Upper lobe of right lung (tissue), 1 donor: ENCODE results near the gene TRAK2. TPM values are rescaled to one million over a fixed set of nuclear protein-coding genes. Genes with fewer than 3 reads are reported as not detected.
"Not testable (repeated sequence)": the region's sequence is repeated elsewhere in the genome, so short reads cannot be mapped to it uniquely, and the experiment has no call there.

Source experiments
- ATAC-seq: fragments of 200-7000 bp; cut with Tn5 transposase; one replicate; pipeline ENCODE4 v1.9.1; 2020; ENCODE audit warnings: mild to moderate bottlenecking, moderate library complexity
- DNase-seq: peaks from one replicate; pipeline ENCODE4 v3.0.0-alpha.2; 2020
- H3K27ac ChIP-seq: fragments of 200-600 bp; one replicate; pipeline ENCODE4 v1.8.0; 2022
- H3K27me3 ChIP-seq: fragments of 200-600 bp; one replicate; pipeline ENCODE4 v1.8.0; 2022; ENCODE audit warnings: mild to moderate bottlenecking
- H3K36me3 ChIP-seq: fragments of 200-600 bp; one replicate; pipeline ENCODE4 v1.8.0; 2022
- H3K4me1 ChIP-seq: fragments of 200-600 bp; one replicate; pipeline ENCODE4 v1.8.0; 2022
- H3K4me3 ChIP-seq: fragments of 200-600 bp; one replicate; pipeline ENCODE4 v1.8.0; 2022; ENCODE audit warnings: mild to moderate bottlenecking
- H3K9me3 ChIP-seq: fragments of 200-600 bp; one replicate; pipeline ENCODE4 v1.8.0; 2022
- intact Hi-C: fragments of 100-400 bp; cut with DNase I; formaldehyde crosslinking; loops from one replicate; pipeline ENCODE4 v1.11.0; 2022
- total RNA-seq: library from RNA; stranded (reverse); fragmentation: NEBNext Ultra II Directional; extraction: Animal tissue kit (Norgen Biotek cat#: 25700); gene quantifications from one replicate; pipeline ENCODE4 v1.2.1, GENCODE V29; 2021
- TF ChIP-seq, protein P1 (sequence below): fragments of 200-600 bp; IDR thresholded peaks from one replicate; pipeline ENCODE4 v1.8.0; 2022; ENCODE audit warnings: antibody characterized with exemption
- donor health status: DM: no; HTN: yes; CAD: no; lungs with severe emphysema.

The TRAK2 gene
- total RNA-seq, 1 donor from 2014 or later: 78.0 TPM

DNA sequence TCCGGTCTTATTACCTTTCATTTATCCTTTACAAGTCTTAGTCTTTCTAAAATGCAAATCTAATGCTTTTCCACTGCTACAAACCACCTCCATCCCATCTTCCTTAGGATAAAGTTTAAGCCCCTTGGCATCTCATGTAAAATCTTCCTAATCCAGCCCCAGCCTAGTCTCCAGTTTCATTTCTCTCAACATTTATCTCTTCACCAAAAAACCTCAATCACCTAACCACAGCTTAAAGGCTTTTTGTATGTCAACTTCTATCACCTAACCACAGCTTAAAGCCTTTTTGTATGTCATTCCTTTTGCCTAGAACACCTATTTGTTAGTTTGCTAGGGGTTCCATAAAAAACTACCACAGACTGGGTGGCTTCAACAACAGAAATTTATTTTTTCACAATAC, 4.2 kb downstream of the TRAK2 start:
- intact Hi-C loops: no loop called here
- peaks cover 37% of the 10 kb centered on the region for H3K4me1 ChIP-seq
- no peak for ATAC-seq

DNA sequence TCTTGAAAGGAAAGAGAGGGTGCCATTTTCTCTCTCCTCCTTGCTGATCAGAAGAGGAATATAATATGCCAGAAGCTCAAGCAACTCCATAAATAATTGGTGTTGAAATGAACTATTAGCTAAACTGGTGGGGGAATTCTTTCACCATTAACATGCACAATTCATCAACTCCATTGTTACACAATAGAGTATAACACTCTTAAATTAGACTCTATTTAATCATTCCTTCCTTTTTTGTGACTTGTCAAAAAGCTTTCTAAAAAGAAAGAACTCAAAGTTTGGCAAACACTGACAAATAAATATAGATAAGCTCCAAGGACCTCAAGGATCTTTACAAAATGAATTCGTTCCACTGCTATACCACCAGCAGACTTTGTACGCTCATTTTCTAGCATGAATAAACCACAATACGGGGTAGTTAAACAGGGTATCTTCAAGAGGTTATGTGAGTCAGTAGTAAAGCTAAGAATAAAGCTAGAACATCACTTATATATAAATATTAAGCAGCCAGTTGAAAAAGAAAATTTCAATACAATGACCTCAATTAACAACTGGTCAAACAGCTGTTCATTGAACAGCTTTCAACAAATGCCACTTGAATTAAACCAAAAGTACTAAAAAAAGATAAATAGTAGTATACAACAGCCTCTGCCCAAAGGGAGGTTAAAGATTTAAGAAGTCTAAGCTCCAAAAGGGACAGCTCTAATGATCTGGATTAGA, 6.4 kb downstream of the TRAK2 start:
- Histone ChIP-seq H3K27me3 (no peaks in the 10 kb centered on the region), H3K4me1 (peaks cover 41% of the 10 kb centered on the region), H3K36me3 (no peaks in the 10 kb centered on the region), H3K27ac (no peak overlapping the region), H3K4me3 (no peak overlapping the region), H3K9me3 (no peaks in the 10 kb centered on the region)
- intact Hi-C loops: no loop called here
- no peak for DNase-seq
- no peak for ATAC-seq
- TF ChIP-seq, protein P1, sequence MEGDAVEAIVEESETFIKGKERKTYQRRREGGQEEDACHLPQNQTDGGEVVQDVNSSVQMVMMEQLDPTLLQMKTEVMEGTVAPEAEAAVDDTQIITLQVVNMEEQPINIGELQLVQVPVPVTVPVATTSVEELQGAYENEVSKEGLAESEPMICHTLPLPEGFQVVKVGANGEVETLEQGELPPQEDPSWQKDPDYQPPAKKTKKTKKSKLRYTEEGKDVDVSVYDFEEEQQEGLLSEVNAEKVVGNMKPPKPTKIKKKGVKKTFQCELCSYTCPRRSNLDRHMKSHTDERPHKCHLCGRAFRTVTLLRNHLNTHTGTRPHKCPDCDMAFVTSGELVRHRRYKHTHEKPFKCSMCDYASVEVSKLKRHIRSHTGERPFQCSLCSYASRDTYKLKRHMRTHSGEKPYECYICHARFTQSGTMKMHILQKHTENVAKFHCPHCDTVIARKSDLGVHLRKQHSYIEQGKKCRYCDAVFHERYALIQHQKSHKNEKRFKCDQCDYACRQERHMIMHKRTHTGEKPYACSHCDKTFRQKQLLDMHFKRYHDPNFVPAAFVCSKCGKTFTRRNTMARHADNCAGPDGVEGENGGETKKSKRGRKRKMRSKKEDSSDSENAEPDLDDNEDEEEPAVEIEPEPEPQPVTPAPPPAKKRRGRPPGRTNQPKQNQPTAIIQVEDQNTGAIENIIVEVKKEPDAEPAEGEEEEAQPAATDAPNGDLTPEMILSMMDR: no peak

More for the DNA sequence above, 4.2 kb downstream of the TRAK2 start:
- H3K9me3 ChIP-seq: no peaks in the 10 kb centered on the region
- TF ChIP-seq, protein P1: no peak
- H3K4me3 ChIP-seq: no peak overlapping the region
- no peak for DNase-seq
- no peaks in the 10 kb centered on the region for H3K27me3 ChIP-seq
- H3K36me3 ChIP-seq: no peaks in the 10 kb centered on the region
- no peak overlapping the region for H3K27ac ChIP-seq

DNA sequence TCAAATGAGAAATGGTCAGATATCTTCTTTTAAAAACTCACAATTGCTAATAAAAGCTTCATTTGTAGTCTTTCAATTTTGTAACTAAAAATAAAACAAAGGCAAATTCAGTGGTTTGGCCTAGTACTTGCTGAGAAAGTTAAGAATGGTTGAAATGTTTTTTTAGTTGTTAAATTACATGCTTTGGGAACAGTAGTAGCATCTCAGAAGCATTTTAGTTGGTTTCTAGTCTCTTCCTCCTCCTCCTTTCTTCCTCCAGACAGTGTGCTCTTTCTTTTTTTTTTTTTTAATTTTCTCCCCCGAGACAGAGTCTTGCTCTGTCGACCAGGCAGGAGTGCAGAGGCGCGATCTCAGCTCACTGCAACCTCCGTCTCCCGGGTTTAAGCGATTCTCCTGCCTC, 9.8 kb downstream of the TRAK2 start:
- intact Hi-C loops: no loop called here
- no peak overlapping the region for H3K4me3 ChIP-seq
- TF ChIP-seq, protein P1: no peak
- H3K27me3 ChIP-seq: no peaks in the 10 kb centered on the region
- peaks cover 20% of the 10 kb centered on the region for H3K4me1 ChIP-seq
- H3K36me3 ChIP-seq: no peaks in the 10 kb centered on the region
- H3K9me3 ChIP-seq: no peaks in the 10 kb centered on the region
- no peak overlapping the region for H3K27ac ChIP-seq
- no peak for ATAC-seq
- no peak for DNase-seq

DNA sequence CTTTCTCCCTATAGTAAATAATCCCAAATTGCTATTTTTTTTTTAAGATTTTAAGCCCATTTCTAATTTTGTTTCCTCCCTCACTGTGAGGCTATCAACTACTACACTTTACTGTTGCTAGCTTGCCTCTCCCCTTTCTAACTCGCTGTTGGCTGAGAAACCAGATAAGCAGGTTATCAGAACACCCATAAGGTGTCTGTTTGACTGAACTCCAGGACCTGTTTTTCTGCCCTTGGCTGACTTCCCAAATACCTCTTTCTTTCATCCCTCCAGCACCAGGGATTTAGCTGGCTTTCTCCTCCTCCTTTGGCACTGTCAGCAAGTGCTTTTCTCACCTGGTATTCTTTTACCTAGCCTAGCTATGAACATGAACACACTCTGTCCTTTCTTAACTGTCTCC, 11.1 kb downstream of the TRAK2 start:
- Histone ChIP-seq H3K36me3 (no peaks in the 10 kb centered on the region), H3K9me3 (no peaks in the 10 kb centered on the region), H3K4me1 (peaks cover 22% of the 10 kb centered on the region), H3K4me3 (no peak overlapping the region), H3K27me3 (no peaks in the 10 kb centered on the region), H3K27ac (no peak overlapping the region)
- ATAC-seq (peak; percentile 90), DNase-seq (no peak)
- TF ChIP-seq, protein P1: no peak
- intact Hi-C loops: no loop called here

DNA sequence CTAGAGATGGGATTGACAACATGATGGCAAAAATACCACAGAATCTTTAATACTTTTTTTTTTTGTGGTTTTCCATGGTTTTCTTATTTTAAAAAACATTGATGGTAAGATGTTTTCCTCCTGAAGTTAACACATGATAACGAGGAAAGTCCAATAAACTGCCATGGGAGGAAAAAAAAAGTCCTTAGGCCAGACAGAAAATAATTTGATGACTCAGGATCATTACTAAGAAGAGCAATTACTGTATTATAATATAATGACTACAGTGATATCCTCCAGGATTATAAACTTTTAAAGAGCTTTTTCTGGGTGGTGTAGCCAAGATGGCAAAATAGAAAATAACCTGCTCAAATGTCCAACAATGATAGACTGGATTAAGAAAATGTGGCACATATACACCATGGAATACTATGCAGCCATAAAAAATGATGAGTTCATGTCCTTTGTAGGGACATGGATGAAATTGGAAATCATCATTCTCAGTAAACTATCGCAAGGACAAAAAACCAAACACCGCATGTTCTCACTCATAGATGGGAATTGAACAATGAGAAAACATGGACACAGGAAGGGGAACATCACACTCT, 11.8 kb downstream of the TRAK2 start:
- H3K27ac ChIP-seq, H3K36me3 ChIP-seq, ATAC-seq, H3K27me3 ChIP-seq, H3K4me3 ChIP-seq, DNase-seq, H3K9me3 ChIP-seq, intact Hi-C loops: not testable (repeated sequence)
- peaks cover 16% of the 10 kb centered on the region for H3K4me1 ChIP-seq

DNA sequence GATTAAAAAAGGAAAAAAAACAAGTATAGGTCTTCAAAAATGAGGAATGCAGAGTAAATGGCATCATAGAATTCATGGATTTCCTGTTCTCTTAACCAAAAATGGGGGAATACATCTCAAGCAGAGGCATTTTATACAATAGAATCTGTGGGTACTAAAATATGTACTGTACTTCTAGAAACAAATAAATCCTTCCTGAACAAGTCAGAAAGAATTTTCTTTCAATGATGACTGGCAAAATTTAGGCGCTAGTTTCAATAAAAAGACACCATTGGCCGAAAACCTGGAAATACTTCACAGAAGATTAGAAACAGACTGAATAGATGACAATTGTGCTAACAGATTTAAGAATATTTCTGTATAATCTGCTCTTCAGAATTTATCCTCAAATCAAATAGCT, 15.1 kb downstream of the TRAK2 start:
- TF ChIP-seq, protein P1: no peak
- H3K9me3 ChIP-seq: no peaks in the 10 kb centered on the region
- intact Hi-C loops: no loop called here
- no peaks in the 10 kb centered on the region for H3K27me3 ChIP-seq
- H3K36me3 ChIP-seq: no peaks in the 10 kb centered on the region
- no peak overlapping the region for H3K27ac ChIP-seq
- ATAC-seq: no peak
- no peak overlapping the region for H3K4me3 ChIP-seq
- DNase-seq: no peak
- H3K4me1 ChIP-seq: peaks cover 45% of the 10 kb centered on the region
